ENCODE results near the gene KRT13. TPM values are rescaled to one million over a fixed set of nuclear protein-coding genes. Genes with fewer than 3 reads are reported as not detected.

KRT13 gene
- not detected for total RNA-seq

DNA sequence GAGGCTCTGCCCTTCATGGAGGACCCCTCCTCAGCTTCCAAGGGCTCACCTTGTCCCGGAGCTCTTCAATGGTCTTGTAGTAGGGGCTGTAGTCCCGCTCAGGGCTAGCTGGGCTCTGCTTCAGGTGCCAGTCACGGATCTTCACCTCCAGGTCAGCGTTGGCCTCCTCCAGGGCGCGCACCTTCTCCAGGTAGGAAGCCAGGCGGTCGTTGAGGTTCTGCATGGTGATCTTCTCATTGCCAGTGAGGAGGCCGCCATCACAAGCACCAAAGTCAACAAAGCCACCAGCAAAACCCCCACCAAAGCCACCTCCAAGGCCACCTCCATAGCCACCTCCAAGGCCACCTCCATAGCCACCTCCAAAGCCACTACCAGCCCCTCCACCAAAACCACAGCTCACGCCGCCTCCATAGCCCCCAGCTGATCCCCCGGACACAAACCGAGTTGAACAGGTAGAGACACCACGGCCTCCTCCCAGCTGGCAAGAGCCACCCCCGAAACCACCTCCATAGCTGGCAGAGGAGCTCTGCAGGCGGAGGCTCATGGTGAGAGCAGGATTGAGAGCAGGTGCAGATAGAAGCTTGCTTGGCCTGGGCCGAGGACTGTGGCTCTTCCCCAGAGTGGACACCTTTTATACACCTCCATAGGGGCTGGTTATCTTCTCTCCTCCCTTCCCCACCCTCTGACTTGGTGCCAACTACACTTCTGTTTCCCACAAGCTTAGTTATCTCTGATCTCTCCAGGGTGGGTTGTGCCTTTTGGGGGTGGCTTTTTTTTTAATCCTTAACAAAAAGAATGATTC, at the start of gene KRT13:
Gene KRT13, minus strand, starts transcription at position 606 of the 802 bp plus-strand sequence. Its CDS starts 62 bp downstream, at position 544.
- TF ChIP-seq, protein P1, sequence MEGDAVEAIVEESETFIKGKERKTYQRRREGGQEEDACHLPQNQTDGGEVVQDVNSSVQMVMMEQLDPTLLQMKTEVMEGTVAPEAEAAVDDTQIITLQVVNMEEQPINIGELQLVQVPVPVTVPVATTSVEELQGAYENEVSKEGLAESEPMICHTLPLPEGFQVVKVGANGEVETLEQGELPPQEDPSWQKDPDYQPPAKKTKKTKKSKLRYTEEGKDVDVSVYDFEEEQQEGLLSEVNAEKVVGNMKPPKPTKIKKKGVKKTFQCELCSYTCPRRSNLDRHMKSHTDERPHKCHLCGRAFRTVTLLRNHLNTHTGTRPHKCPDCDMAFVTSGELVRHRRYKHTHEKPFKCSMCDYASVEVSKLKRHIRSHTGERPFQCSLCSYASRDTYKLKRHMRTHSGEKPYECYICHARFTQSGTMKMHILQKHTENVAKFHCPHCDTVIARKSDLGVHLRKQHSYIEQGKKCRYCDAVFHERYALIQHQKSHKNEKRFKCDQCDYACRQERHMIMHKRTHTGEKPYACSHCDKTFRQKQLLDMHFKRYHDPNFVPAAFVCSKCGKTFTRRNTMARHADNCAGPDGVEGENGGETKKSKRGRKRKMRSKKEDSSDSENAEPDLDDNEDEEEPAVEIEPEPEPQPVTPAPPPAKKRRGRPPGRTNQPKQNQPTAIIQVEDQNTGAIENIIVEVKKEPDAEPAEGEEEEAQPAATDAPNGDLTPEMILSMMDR (IDR thresholded peaks at IDR 0.05; ENCODE audit: low read depth) = no peak

DNA sequence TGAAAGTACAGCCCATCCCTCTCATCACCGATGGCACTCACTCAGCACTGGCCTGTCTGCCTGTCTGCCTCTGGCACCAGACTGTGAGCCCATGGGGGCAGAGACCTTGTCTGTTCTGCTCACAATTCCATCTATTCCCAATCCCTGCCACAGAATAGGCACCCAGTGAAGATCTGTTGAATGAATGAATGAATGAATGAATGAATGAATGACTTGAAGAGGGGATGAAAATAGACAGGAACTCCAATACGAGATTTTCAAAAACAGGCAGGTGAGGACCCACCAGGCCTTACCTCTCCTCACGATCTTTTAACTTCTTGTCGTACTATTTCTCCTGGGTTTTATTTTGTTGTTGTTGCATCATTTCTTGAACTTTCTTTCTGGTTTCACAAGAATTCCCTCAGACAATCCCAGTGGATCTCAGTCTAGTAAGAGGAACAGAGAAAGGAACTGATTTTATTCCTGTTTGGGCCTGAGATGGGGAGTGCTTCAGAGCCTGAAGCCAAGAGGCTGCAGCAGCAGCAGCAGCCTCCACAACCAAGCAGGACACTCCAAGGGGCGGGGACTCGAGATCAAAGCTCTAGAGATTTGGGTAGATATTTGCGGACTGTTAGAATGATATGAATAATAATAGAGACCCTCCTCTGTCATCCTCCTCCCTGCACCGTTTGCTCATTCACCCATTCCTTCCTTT, 48.7 kb upstream of the KRT13 start:
- TF ChIP-seq, protein P1 (IDR thresholded peaks at IDR 0.05; ENCODE audit: low read depth) = no peak

DNA sequence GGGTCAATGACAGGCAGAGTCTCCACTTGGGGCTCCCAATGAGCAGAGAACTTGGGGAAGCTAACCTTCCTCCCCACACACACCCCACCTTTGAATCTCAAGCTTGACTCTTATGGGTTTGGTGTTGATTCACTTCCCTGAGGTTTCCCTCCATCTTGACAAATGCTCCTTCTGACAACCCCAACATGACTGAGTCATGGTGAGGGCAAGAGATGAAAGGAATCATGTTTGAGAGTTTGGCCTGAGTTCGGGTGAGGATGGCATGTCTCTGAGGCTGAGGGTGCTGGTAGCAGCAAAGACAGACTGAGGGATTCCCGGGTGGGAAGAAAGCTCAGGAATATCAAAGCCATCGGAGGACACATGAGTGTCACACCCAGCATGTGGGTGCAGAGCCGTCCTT, 47.8 kb upstream of the KRT13 start:
- TF ChIP-seq, protein P1 (IDR thresholded peaks at IDR 0.05; ENCODE audit: low read depth) = no peak

DNA sequence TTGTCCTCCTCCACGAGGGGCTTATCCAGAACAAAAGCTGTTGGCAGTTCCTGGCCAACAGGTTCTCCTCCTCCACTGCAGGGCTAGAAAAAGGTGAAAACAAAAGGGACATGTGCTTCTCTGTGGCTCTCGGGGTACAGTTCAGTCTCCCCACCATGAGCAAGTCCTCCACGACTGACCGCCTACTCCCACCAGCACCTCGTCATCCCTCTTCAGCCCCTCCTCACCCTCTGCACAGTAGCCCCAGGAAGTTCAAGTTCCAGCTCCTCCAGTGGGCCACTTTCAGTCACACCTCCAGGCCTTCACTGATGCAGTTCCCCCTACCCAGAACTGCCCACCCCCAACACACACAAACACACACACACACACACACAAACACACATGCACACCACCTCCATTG, 47.0 kb upstream of the KRT13 start:
- TF ChIP-seq, protein P1 (IDR thresholded peaks at IDR 0.05; ENCODE audit: low read depth) = no peak

DNA sequence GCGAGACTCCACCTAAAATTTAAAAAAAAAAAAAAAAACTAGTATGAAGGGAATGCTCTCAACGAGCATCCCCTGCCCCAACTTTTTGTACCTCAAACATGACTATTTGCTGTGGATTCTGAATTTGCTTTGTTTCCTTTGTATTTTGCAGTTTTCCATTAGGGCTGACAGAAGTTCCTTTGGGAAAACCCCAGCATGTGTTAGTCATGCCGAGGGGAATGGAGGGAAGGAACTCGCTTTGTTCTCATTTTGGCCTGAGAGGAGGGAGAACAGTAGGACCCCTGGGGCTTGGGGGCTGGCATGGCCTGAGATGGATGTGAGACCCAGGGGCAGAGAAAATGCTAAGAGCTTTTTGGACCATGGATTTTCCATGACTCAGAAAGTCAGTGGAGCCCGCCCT, 46.0 kb upstream of the KRT13 start:
- TF ChIP-seq, protein P1 (IDR thresholded peaks at IDR 0.05; ENCODE audit: low read depth) = no peak

DNA sequence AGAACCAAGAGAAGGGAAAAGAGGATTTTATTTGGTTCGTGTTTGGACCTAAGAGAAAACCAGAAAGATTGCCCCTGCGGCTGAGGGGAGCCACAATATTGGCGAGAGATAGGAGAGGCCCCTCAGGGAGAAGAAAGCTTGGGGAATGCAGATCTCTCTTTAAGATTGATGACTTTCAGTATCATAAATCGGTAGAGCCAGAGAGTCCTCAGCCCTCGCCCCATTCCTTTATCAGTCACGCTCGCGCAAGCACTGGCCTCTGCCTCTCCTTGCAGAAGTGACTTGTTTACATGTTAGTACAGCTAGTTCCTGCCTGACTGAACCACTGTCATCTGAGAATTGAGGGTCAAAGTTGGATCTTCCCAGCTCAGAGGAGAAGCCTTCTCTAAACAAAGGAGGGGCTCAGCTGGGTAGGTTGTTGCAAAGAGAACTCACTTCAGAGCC, 44.2 kb upstream of the KRT13 start:
- TF ChIP-seq, protein P1 (IDR thresholded peaks at IDR 0.05; ENCODE audit: low read depth) = no peak

DNA sequence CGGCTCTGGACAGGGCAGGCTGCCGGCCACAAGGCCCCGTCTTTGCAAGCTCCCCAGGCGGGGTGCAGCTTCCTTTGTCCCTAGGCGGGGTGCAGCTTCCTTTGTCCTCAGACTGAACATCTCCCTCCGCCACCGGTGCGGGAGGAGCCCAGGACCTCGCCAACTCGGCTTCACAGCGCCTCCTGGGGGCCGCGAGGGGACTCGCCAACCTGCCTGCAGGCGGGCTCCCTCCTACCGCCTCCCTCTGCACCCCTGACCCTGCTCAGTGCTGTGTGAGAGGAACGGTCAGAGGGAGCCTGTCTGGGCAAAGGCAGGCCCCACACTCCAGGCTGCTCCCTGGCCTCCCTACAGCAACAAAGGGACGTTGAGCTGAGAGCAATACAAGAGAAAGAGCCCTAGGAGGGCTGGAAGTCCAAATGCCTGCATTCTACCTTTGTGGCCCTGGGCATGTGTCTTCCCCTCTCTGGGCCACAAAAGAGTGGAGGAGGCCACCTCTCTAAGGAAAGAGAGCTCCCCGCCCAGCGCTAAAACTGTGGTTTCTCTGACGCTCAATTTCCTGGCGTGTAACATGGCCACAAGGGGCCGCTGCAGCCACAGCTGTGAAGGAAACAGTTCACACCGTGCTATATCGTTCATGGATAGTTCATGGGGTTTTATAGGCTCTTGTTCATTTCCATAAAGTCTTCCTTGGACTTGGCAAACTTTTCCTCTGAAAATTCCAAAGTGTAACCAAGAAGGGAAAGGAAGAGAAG, 43.6 kb upstream of the KRT13 start:
- TF ChIP-seq, protein P1 (IDR thresholded peaks at IDR 0.05; ENCODE audit: low read depth) = no peak

Data from subcutaneous adipose tissue (tissue), 4 donors.